MCF 10A (cell line): ENCODE measurements around the gene SIX2. TPM values are rescaled to one million over a fixed set of nuclear protein-coding genes. Genes with fewer than 3 reads are reported as not detected.
A peak's percentile ranks its signal among the peaks of the same experiment; 100 is the strongest.

Experiments
- BruUV-seq: library from RNA; stranded (reverse); fragments of 400-500 nt; replicated peaks from 2 replicates; lab custom pipeline; 2021; lab: Mats Ljungman, UMichigan
- CTCF ChIA-PET: fragments of 300-600 bp; sonication (Branson Sonifier 250); formaldehyde crosslinking; extraction: SDS; loops from one replicate; lab custom pipeline; 2021; ENCODE audit warnings: antibody characterized with exemption, inconsistent platforms; lab: Yijun Ruan, JAX
- POLR2A ChIA-PET: fragments of 300-600, 350-650 bp; sonication (Branson Sonifier 250); formaldehyde crosslinking; extraction: SDS; loops from one replicate; lab custom pipeline; 2020; ENCODE audit warnings: antibody characterized with exemption, inconsistent platforms; lab: Yijun Ruan, JAX
- DNase-seq: peaks from one replicate; pipeline ENCODE4 v3.0.0-alpha.2; 2018; ENCODE audit not compliant: unreplicated experiment
- H3K27ac Mint-ChIP-seq: one replicate; pipeline ENCODE4 v1.8.0; 2022; ENCODE audit warnings: mild to moderate bottlenecking, low read depth, mixed read lengths; ENCODE audit not compliant: unreplicated experiment
- H3K27me3 Mint-ChIP-seq: one replicate; pipeline ENCODE4 v1.8.0; 2022; ENCODE audit warnings: mixed read lengths; ENCODE audit not compliant: insufficient read depth, unreplicated experiment
- H3K36me3 Mint-ChIP-seq: one replicate; pipeline ENCODE4 v1.8.0; 2022; ENCODE audit warnings: mild to moderate bottlenecking, moderate library complexity, mixed read lengths; ENCODE audit not compliant: insufficient read depth, unreplicated experiment
- H3K4me1 Mint-ChIP-seq: one replicate; pipeline ENCODE4 v1.8.0; 2022; ENCODE audit warnings: mixed read lengths; ENCODE audit not compliant: insufficient read depth, unreplicated experiment
- H3K4me3 Mint-ChIP-seq: one replicate; pipeline ENCODE4 v1.8.0; 2022; ENCODE audit warnings: mild to moderate bottlenecking, moderate library complexity, mixed read lengths; ENCODE audit not compliant: unreplicated experiment
- H3K9me3 Mint-ChIP-seq: one replicate; pipeline ENCODE4 v1.8.0; 2022; ENCODE audit warnings: mixed read lengths; ENCODE audit not compliant: unreplicated experiment
- CTCF ChIP-seq: fragments of 200-600 bp; IDR thresholded peaks from one replicate; pipeline ENCODE4 v1.8.0; 2022; ENCODE audit warnings: antibody characterized with exemption, mild to moderate bottlenecking; ENCODE audit not compliant: unreplicated experiment
- intact Hi-C: fragments of 100-400 bp; cut with micrococcal nuclease; formaldehyde crosslinking; loops from 2 replicates; pipeline ENCODE4 v1.14.1; 2022
- total RNA-seq: library from RNA; stranded (reverse); gene quantifications from 2 replicates; pipeline ENCODE4 v1.2.3, GENCODE V29; 2022

SIX2 gene
- total RNA-seq, 1 experiment from 2014 or later, result 1.2 TPM

GRCh38 chr2:44965684-44966083 is 43.6 kb downstream of the SIX2 start:
- BruUV-seq, result no TSS peak
- POLR2A ChIA-PET, result no interaction called here
- Mint-ChIP-seq H3K27me3 (no peaks in the 10 kb centered on the region), H3K9me3 (no peaks in the 10 kb centered on the region), H3K4me1 (no peaks in the 10 kb centered on the region), H3K27ac (no peak overlapping the region), H3K4me3 (no peak overlapping the region), H3K36me3 (no peaks in the 10 kb centered on the region)
- peak; percentile 22 for DNase-seq
- CTCF ChIA-PET, result interaction anchor here (0.6 to 1.2 kb wide), 2 partner anchors 141 to 529 kb away, joined by 3 read pairs; no protein-coding TSS in a partner anchor
- intact Hi-C loops, result no loop called here
- no peak for TF ChIP-seq CTCF

DNA sequence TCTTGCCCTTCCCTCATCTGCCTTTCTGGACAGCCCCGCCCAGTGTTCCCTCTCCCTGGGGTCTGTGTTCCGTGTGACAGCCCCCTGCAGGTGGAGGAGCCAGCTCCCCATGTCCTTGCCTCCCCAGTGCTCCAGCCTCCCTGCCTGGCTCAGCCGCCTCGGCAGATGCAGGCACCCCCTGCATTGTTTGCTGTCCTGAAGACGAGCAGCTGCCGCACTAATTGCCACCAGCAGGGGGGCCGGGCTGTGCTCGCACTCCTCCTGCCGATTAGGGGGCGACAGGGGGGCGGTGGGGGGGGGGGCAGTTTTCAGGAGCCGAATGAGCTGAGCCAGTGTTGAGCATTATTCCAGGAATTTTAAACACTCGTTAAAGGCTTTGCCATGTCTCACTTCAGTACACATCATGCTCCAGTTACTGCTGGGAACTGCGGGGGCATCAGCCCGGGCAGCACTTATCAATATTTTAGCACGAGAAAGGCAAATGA is 44.5 kb downstream of the SIX2 start:
- peaks cover 2% of the 10 kb centered on the region for H3K4me1 Mint-ChIP-seq
- no TSS peak for BruUV-seq
- TF ChIP-seq CTCF, result no peak
- no peaks in the 10 kb centered on the region for H3K9me3 Mint-ChIP-seq
- no peak for DNase-seq
- no peak overlapping the region for H3K27ac Mint-ChIP-seq
- ChIA-PET POLR2A (no interaction called here), CTCF (interaction anchor here (0.6 to 1.2 kb wide), 3 partner anchors 9 to 530 kb away, joined by 3 to 5 read pairs (median 3); no protein-coding TSS in a partner anchor)
- H3K36me3 Mint-ChIP-seq, result no peaks in the 10 kb centered on the region
- intact Hi-C loops, result no loop called here
- no peak overlapping the region for H3K4me3 Mint-ChIP-seq
- no peaks in the 10 kb centered on the region for H3K27me3 Mint-ChIP-seq

- BruUV-seq, result no TSS peak
- Mint-ChIP-seq H3K4me1 (peaks cover 17% of the 10 kb centered on the region), H3K4me3 (no peak overlapping the region), H3K36me3 (no peaks in the 10 kb centered on the region), H3K27ac (no peak overlapping the region), H3K9me3 (no peaks in the 10 kb centered on the region), H3K27me3 (no peaks in the 10 kb centered on the region)
- no peak for DNase-seq
- intact Hi-C loops, result no loop called here
- no peak for TF ChIP-seq CTCF
- POLR2A ChIA-PET, result no interaction called here
- CTCF ChIA-PET, result interaction anchor here (1.0 kb wide), 1 partner anchor 12 kb away, joined by 3 read pairs; no protein-coding TSS in a partner anchor
Observed at GRCh38 chr2:44962176-44962695, 47.0 kb downstream of the SIX2 start.

- intact Hi-C loops, result no loop called here
- no peak overlapping the region for H3K4me3 Mint-ChIP-seq
- ChIA-PET POLR2A (no interaction called here), CTCF (interaction anchor here (0.7 kb wide), 1 partner anchor 525 kb away, joined by 4 read pairs; no protein-coding TSS in a partner anchor)
- H3K27ac Mint-ChIP-seq, result no peak overlapping the region
- TF ChIP-seq CTCF, result no peak
- no peaks in the 10 kb centered on the region for H3K36me3 Mint-ChIP-seq
- H3K9me3 Mint-ChIP-seq, result no peaks in the 10 kb centered on the region
- BruUV-seq, result no TSS peak
- H3K27me3 Mint-ChIP-seq, result no peaks in the 10 kb centered on the region
- no peak for DNase-seq
- peaks cover 17% of the 10 kb centered on the region for H3K4me1 Mint-ChIP-seq
Observed at GRCh38 chr2:44960871-44961270, 48.4 kb downstream of the SIX2 start.
